Astrocyte (in vitro differentiated cells and primary cell): ENCODE data around the gene ABI2. TPM values are rescaled to one million over a fixed set of nuclear protein-coding genes. Genes with fewer than 3 reads are reported as not detected.

ENCODE experiments used
- DNase-seq: peaks from one replicate; pipeline ENCODE4 v3.0.0-alpha.2; 2010; ENCODE audit warnings: low read depth
- FAIRE-seq: peaks from 2 replicates; lab custom pipeline; 2011; peaks lifted over from hg19 to GRCh38; lab: Jason Lieb, UNC
- H2AFZ ChIP-seq: 2 replicates; pipeline ENCODE4 v1.6.0; 2012; ENCODE audit warnings: low read depth, low read length, inconsistent platforms
- H3K27ac ChIP-seq: 2 replicates; pipeline ENCODE4 v1.5.1; 2011; ENCODE audit warnings: low read depth, low read length, inconsistent platforms
- H3K27me3 ChIP-seq: 2 replicates; pipeline ENCODE4 v1.6.0; 2011; ENCODE audit warnings: low read length, inconsistent platforms; ENCODE audit not compliant: insufficient read depth
- H3K36me3 ChIP-seq: 2 replicates; pipeline ENCODE4 v1.5.1; 2011; ENCODE audit warnings: low read length, inconsistent platforms; ENCODE audit not compliant: insufficient read depth
- H3K4me1 ChIP-seq: 2 replicates; pipeline ENCODE4 v1.5.1; 2011; ENCODE audit warnings: low read length, inconsistent platforms; ENCODE audit not compliant: insufficient read depth
- H3K4me2 ChIP-seq: 2 replicates; pipeline ENCODE4 v1.6.0; 2012; ENCODE audit warnings: low read length, inconsistent platforms
- H3K4me3 ChIP-seq: 2 replicates; pipeline ENCODE4 v1.5.1; 2011; ENCODE audit warnings: low read depth, mild to moderate bottlenecking, low read length, inconsistent platforms; ENCODE audit not compliant: insufficient read depth
- H3K79me2 ChIP-seq: 2 replicates; pipeline ENCODE4 v1.6.0; 2012; ENCODE audit warnings: mild to moderate bottlenecking, low read length, inconsistent platforms; ENCODE audit not compliant: insufficient read depth
- H3K9ac ChIP-seq: 2 replicates; pipeline ENCODE4 v1.6.0; 2012; ENCODE audit warnings: mild to moderate bottlenecking, low read length, inconsistent platforms
- H3K9me3 ChIP-seq: 2 replicates; pipeline ENCODE4 v1.5.1; 2012; ENCODE audit warnings: low read depth, mild to moderate bottlenecking, low read length, inconsistent platforms; ENCODE audit not compliant: insufficient read depth
- H4K20me1 ChIP-seq: 2 replicates; pipeline ENCODE4 v1.6.0; 2012; ENCODE audit warnings: low read length, inconsistent platforms; ENCODE audit not compliant: insufficient read depth
- H3K27ac Mint-ChIP-seq: one replicate; pipeline ENCODE4 v1.8.0; 2021; ENCODE audit warnings: mild to moderate bottlenecking, mixed read lengths; ENCODE audit not compliant: unreplicated experiment
- H3K27me3 Mint-ChIP-seq: one replicate; pipeline ENCODE4 v1.8.0; 2021; ENCODE audit warnings: low read depth, mixed read lengths; ENCODE audit not compliant: unreplicated experiment
- H3K36me3 Mint-ChIP-seq: one replicate; pipeline ENCODE4 v1.8.0; 2021; ENCODE audit warnings: low read depth, mixed read lengths; ENCODE audit not compliant: unreplicated experiment
- H3K4me1 Mint-ChIP-seq: one replicate; pipeline ENCODE4 v1.8.0; 2021; ENCODE audit warnings: low read depth, mixed read lengths; ENCODE audit not compliant: unreplicated experiment
- H3K4me3 Mint-ChIP-seq: one replicate; pipeline ENCODE4 v1.8.0; 2021; ENCODE audit warnings: mild to moderate bottlenecking, moderate library complexity, mixed read lengths; ENCODE audit not compliant: unreplicated experiment
- H3K9me3 Mint-ChIP-seq: one replicate; pipeline ENCODE4 v1.8.0; 2021; ENCODE audit warnings: mild to moderate bottlenecking, mixed read lengths; ENCODE audit not compliant: unreplicated experiment
- EZH2 ChIP-seq: IDR thresholded peaks from 2 replicates; pipeline ENCODE4 v1.6.1; 2012; ENCODE audit warnings: mild to moderate bottlenecking, low read length, inconsistent platforms; ENCODE audit not compliant: insufficient read depth
- total RNA-seq: library from RNA; stranded (reverse); gene quantifications from 2 replicates; pipeline ENCODE4 v1.2.1, GENCODE V29; 2021
- TF ChIP-seq, protein P1 (sequence below): IDR thresholded peaks from 2 replicates; pipeline ENCODE4 v1.5.1; 2011; ENCODE audit warnings: low read depth, mild to moderate bottlenecking, inconsistent platforms, low read length, moderate library complexity; ENCODE audit not compliant: insufficient read depth

The ABI2 gene
- total RNA-seq, 1 donor from 2014 or later: 56.0 TPM

DNA sequence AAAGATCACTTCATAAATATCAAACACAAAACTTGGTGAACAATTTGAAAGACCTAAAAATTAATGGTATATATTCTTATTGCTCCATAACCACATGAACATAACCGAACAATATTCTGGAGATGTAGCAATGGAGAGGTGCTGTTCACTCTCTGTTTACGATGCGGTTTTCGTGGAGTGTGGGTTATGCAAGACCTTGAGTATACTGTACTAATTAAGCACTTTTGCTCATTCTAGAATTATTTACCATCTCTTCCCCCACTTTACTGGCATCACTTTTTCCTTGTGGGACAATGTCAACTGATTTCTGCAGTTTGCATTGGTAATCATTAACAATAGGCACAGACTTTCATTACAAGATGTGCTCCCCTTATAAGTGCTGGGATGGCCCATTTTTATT is 109.3 kb downstream of the ABI2 start:
- H4K20me1 ChIP-seq: peaks cover 42% of the 10 kb centered on the region
- H2AFZ ChIP-seq: no peak overlapping the region
- no peak overlapping the region for H3K9ac ChIP-seq
- H3K27ac ChIP-seq: no peak overlapping the region
- no peaks in the 10 kb centered on the region for H3K27me3 ChIP-seq
- peaks cover 45% of the 10 kb centered on the region for H3K79me2 ChIP-seq
- peaks cover 37% of the 10 kb centered on the region for H3K36me3 ChIP-seq
- TF ChIP-seq, protein P1, sequence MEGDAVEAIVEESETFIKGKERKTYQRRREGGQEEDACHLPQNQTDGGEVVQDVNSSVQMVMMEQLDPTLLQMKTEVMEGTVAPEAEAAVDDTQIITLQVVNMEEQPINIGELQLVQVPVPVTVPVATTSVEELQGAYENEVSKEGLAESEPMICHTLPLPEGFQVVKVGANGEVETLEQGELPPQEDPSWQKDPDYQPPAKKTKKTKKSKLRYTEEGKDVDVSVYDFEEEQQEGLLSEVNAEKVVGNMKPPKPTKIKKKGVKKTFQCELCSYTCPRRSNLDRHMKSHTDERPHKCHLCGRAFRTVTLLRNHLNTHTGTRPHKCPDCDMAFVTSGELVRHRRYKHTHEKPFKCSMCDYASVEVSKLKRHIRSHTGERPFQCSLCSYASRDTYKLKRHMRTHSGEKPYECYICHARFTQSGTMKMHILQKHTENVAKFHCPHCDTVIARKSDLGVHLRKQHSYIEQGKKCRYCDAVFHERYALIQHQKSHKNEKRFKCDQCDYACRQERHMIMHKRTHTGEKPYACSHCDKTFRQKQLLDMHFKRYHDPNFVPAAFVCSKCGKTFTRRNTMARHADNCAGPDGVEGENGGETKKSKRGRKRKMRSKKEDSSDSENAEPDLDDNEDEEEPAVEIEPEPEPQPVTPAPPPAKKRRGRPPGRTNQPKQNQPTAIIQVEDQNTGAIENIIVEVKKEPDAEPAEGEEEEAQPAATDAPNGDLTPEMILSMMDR: no peak
- no peak for TF ChIP-seq EZH2
- no peaks in the 10 kb centered on the region for H3K9me3 Mint-ChIP-seq
- H3K4me3 ChIP-seq: no peak overlapping the region
- H3K36me3 Mint-ChIP-seq: peaks cover 8% of the 10 kb centered on the region
- FAIRE-seq (no peak), DNase-seq (no peak)
- H3K4me3 Mint-ChIP-seq: no peak overlapping the region
- no peaks in the 10 kb centered on the region for H3K4me1 ChIP-seq
- H3K27ac Mint-ChIP-seq: no peak overlapping the region
- H3K27me3 Mint-ChIP-seq: no peaks in the 10 kb centered on the region
- peaks cover 5% of the 10 kb centered on the region for H3K4me1 Mint-ChIP-seq
- no peak overlapping the region for H3K4me2 ChIP-seq
- no peaks in the 10 kb centered on the region for H3K9me3 ChIP-seq

DNA sequence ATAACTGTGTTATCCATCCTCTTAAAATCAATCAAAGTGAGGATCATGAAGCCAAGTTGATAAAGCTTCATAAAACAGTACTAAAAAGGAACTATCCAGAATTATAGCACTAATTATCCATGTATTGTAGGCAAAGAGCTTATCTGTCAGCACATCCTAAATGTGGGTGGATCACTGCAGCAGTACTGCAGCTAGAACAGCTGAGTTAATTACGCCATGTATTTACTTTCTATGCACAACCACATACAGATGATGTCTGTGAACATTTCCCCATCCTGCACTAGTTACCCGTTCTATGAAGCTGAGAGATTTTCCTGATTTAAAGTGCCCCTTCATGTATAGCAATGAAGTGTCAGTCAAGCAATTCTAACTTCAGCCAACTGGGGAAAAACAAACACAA is 110.3 kb downstream of the ABI2 start:
- Histone ChIP-seq H3K4me1 (no peaks in the 10 kb centered on the region), H3K4me2 (no peak overlapping the region), H2AFZ (no peak overlapping the region), H3K4me3 (no peak overlapping the region), H3K36me3 (peaks cover 42% of the 10 kb centered on the region), H3K9me3 (no peaks in the 10 kb centered on the region), H3K79me2 (peaks cover 43% of the 10 kb centered on the region), H4K20me1 (peaks cover 42% of the 10 kb centered on the region), H3K9ac (no peak overlapping the region), H3K27ac (no peak overlapping the region), H3K27me3 (no peaks in the 10 kb centered on the region)
- Mint-ChIP-seq H3K27ac (no peak overlapping the region), H3K36me3 (peaks cover 10% of the 10 kb centered on the region), H3K9me3 (no peaks in the 10 kb centered on the region), H3K27me3 (no peaks in the 10 kb centered on the region), H3K4me1 (peaks cover 5% of the 10 kb centered on the region), H3K4me3 (no peak overlapping the region)
- FAIRE-seq: peak; percentile 5
- no peak for TF ChIP-seq EZH2
- TF ChIP-seq, protein P1: no peak
- no peak for DNase-seq

DNA sequence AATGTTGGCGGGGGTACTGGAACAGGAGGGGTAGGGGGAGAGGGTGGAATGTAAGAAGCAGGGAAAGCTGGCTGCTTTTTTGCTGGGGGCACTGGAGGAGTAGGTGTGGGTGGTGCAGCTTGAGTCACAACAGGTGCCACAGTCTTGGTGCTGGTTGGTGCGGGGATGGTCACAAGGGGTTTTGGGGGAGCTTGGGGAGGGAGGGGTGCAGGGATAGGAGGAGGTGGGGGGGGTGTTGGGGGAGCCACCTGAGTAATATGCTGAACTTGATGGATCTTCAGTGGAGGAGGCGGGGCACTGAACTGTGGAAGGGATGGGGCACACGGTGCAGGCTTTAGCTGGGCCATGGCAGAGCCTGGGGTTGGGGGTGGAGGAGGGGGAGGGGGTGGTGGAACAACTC is 112.5 kb downstream of the ABI2 start:
- Mint-ChIP-seq H3K4me3 (no peak overlapping the region), H3K27ac (no peak overlapping the region), H3K9me3 (no peaks in the 10 kb centered on the region), H3K27me3 (no peaks in the 10 kb centered on the region), H3K4me1 (peaks cover 9% of the 10 kb centered on the region), H3K36me3 (peaks cover 14% of the 10 kb centered on the region)
- DNase-seq: no peak
- FAIRE-seq: no peak
- no peaks in the 10 kb centered on the region for H3K9me3 ChIP-seq
- H3K27ac ChIP-seq: no peak overlapping the region
- H3K4me2 ChIP-seq: no peak overlapping the region
- H3K36me3 ChIP-seq: peaks cover 54% of the 10 kb centered on the region
- no peak overlapping the region for H3K4me3 ChIP-seq
- peaks cover 43% of the 10 kb centered on the region for H3K79me2 ChIP-seq
- TF ChIP-seq, protein P1: no peak
- TF ChIP-seq EZH2: no peak
- peaks cover 42% of the 10 kb centered on the region for H4K20me1 ChIP-seq
- no peaks in the 10 kb centered on the region for H3K27me3 ChIP-seq
- H3K4me1 ChIP-seq: peaks cover 6% of the 10 kb centered on the region
- no peak overlapping the region for H2AFZ ChIP-seq
- no peak overlapping the region for H3K9ac ChIP-seq
